Measurements from ENCODE around the gene CYB5R4.

DNA sequence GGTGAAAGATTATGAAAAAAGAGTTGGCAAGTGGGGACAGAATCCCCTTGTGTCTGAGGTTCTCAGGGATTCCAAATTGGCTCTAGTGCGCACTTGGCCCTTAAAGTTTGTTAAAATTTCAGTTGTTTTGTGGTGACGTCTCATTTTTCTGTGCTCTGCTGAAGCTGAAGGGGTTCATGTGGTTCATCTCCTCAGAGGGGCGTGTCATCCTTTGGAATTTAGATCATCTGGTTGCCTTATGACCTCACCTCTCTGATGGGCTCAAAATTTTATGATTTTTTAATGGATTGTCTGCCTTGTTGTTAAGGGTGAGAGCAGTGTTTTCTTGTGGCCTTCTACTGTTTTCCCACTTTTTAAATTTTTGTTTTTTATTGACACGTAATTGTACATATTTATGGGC is 20.3 kb downstream of the CYB5R4 start:
- TF ChIP-seq, protein P1, sequence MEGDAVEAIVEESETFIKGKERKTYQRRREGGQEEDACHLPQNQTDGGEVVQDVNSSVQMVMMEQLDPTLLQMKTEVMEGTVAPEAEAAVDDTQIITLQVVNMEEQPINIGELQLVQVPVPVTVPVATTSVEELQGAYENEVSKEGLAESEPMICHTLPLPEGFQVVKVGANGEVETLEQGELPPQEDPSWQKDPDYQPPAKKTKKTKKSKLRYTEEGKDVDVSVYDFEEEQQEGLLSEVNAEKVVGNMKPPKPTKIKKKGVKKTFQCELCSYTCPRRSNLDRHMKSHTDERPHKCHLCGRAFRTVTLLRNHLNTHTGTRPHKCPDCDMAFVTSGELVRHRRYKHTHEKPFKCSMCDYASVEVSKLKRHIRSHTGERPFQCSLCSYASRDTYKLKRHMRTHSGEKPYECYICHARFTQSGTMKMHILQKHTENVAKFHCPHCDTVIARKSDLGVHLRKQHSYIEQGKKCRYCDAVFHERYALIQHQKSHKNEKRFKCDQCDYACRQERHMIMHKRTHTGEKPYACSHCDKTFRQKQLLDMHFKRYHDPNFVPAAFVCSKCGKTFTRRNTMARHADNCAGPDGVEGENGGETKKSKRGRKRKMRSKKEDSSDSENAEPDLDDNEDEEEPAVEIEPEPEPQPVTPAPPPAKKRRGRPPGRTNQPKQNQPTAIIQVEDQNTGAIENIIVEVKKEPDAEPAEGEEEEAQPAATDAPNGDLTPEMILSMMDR (IDR thresholded peaks at IDR 0.05; ENCODE audit: low read depth, low read length) = no peak
- no peak for TF ChIP-seq EZH2phosphoT487 (IDR thresholded peaks at IDR 0.05; ENCODE audit: low read depth)
